ENCODE measurements around the gene PTPN2. TPM values are rescaled to one million over a fixed set of nuclear protein-coding genes. Genes with fewer than 3 reads are reported as not detected.
A peak's percentile ranks its signal among the peaks of the same experiment; 100 is the strongest.

The PTPN2 gene
- polyA plus RNA-seq, 3 donors from 2014 or later: 103 to 122 (median 117) TPM

- no peak for DNase-seq
- no peak overlapping the region for H3K4me3 Mint-ChIP-seq
Measured at GRCh38 chr18:12862467-12862866, 21.6 kb downstream of the PTPN2 start.

GRCh38 chr18:12861637-12862036 is 22.4 kb downstream of the PTPN2 start:
- H3K27ac Mint-ChIP-seq: peak overlapping the region; percentile 1 to 51 (median 12)
- peaks cover 0 to 9% (median 3%) of the 10 kb centered on the region in 3 donors for H3K36me3 Mint-ChIP-seq
- no peak for DNase-seq
- peaks cover 61 to 73% of the 10 kb centered on the region in 2 donors for H3K4me1 Mint-ChIP-seq
- H3K27me3 Mint-ChIP-seq (ENCODE audit: low read depth in 3 of 3): no peaks in the 10 kb centered on the region
- H3K4me3 Mint-ChIP-seq: no peak overlapping the region
- H3K9me3 Mint-ChIP-seq: no peaks in the 10 kb centered on the region

More at GRCh38 chr18:12862467-12862866, 21.6 kb downstream of the PTPN2 start:
- Mint-ChIP-seq H3K9me3 (no peaks in the 10 kb centered on the region), H3K36me3 (peaks cover 0 to 6% (median 1%) of the 10 kb centered on the region in 3 donors), H3K4me1 (peaks cover 56 to 70% of the 10 kb centered on the region in 2 donors), H3K27ac (peak overlapping the region in 4 of 6 donors; percentile 1 to 81 (median 40)), H3K27me3 (ENCODE audit: low read depth in 3 of 3) (no peaks in the 10 kb centered on the region)

- Mint-ChIP-seq H3K4me3 (no peak overlapping the region), H3K36me3 (peaks cover 0 to 16% (median 11%) of the 10 kb centered on the region in 3 donors), H3K4me1 (peaks cover 62 to 82% of the 10 kb centered on the region in 2 donors), H3K9me3 (no peaks in the 10 kb centered on the region), H3K27me3 (ENCODE audit: low read depth in 3 of 3) (peaks cover 0 to 3% (median 0%) of the 10 kb centered on the region in 3 donors), H3K27ac (peak overlapping the region in 1 of 6 donors; percentile 29)
- DNase-seq: no peak
Measured at GRCh38 chr18:12860530-12860929, 23.5 kb downstream of the PTPN2 start.

- no peaks in the 10 kb centered on the region for H3K9me3 Mint-ChIP-seq
- peak overlapping the region in 3 of 6 donors; percentile 0 to 86 (median 10) for H3K27ac Mint-ChIP-seq
- DNase-seq: no peak
- peaks cover 9 to 22% (median 17%) of the 10 kb centered on the region in 3 donors for H3K36me3 Mint-ChIP-seq
- peaks cover 0 to 5% (median 1%) of the 10 kb centered on the region in 3 donors for H3K27me3 Mint-ChIP-seq (ENCODE audit: low read depth in 3 of 3)
- H3K4me3 Mint-ChIP-seq: peak overlapping the region in 2 of 5 donors; percentile 3 to 34
- H3K4me1 Mint-ChIP-seq: peaks cover 64 to 86% of the 10 kb centered on the region in 2 donors
Measured at GRCh38 chr18:12858991-12859390, 25.0 kb downstream of the PTPN2 start.

- Mint-ChIP-seq H3K4me3 (no peak overlapping the region), H3K27ac (peak overlapping the region in 2 of 6 donors; percentile 20 to 28), H3K27me3 (ENCODE audit: low read depth in 3 of 3) (peaks cover 0 to 5% (median 1%) of the 10 kb centered on the region in 3 donors), H3K4me1 (peaks cover 60 to 86% of the 10 kb centered on the region in 2 donors), H3K9me3 (no peaks in the 10 kb centered on the region), H3K36me3 (peaks cover 14 to 28% (median 17%) of the 10 kb centered on the region in 3 donors)
- DNase-seq: no peak
Measured at GRCh38 chr18:12857991-12858544, 26.0 kb downstream of the PTPN2 start.

GRCh38 chr18:12857215-12857905 is 26.7 kb downstream of the PTPN2 start:
- H3K36me3 Mint-ChIP-seq: peaks cover 14 to 28% (median 22%) of the 10 kb centered on the region in 3 donors
- peak overlapping the region in 1 of 5 donors; percentile 34 for H3K4me3 Mint-ChIP-seq
- H3K4me1 Mint-ChIP-seq: peaks cover 59 to 86% of the 10 kb centered on the region in 2 donors
- H3K27me3 Mint-ChIP-seq (ENCODE audit: low read depth in 3 of 3): peaks cover 0 to 5% (median 1%) of the 10 kb centered on the region in 3 donors
- H3K27ac Mint-ChIP-seq: peak overlapping the region; percentile 7 to 55 (median 27)
- DNase-seq: no peak
- H3K9me3 Mint-ChIP-seq: no peaks in the 10 kb centered on the region

GRCh38 chr18:12855916-12856315 is 28.1 kb downstream of the PTPN2 start:
- Mint-ChIP-seq H3K9me3 (no peaks in the 10 kb centered on the region), H3K4me1 (peaks cover 51 to 82% of the 10 kb centered on the region in 2 donors), H3K27me3 (ENCODE audit: low read depth in 3 of 3) (peaks cover 0 to 5% (median 1%) of the 10 kb centered on the region in 3 donors), H3K4me3 (no peak overlapping the region), H3K27ac (peak overlapping the region in 3 of 6 donors; percentile 12 to 55 (median 33)), H3K36me3 (peaks cover 14 to 28% (median 26%) of the 10 kb centered on the region in 3 donors)
- DNase-seq: no peak

- H3K27ac Mint-ChIP-seq: peak overlapping the region in 3 of 6 donors; percentile 6 to 39 (median 37)
- no peak overlapping the region for H3K4me3 Mint-ChIP-seq
- peaks cover 23 to 30% (median 29%) of the 10 kb centered on the region in 3 donors for H3K36me3 Mint-ChIP-seq
- H3K27me3 Mint-ChIP-seq (ENCODE audit: low read depth in 3 of 3): peaks cover 0 to 5% (median 1%) of the 10 kb centered on the region in 3 donors
- H3K4me1 Mint-ChIP-seq: peaks cover 44 to 74% of the 10 kb centered on the region in 2 donors
- no peaks in the 10 kb centered on the region for H3K9me3 Mint-ChIP-seq
- no peak for DNase-seq
Measured at GRCh38 chr18:12852566-12853315, 31.3 kb downstream of the PTPN2 start.

- peaks cover 38 to 72% of the 10 kb centered on the region in 2 donors for H3K4me1 Mint-ChIP-seq
- H3K36me3 Mint-ChIP-seq: peaks cover 23 to 27% (median 24%) of the 10 kb centered on the region in 3 donors
- no peak for DNase-seq
- no peak overlapping the region for H3K4me3 Mint-ChIP-seq
- H3K27me3 Mint-ChIP-seq (ENCODE audit: low read depth in 3 of 3): peaks cover 0 to 5% (median 1%) of the 10 kb centered on the region in 3 donors
- H3K9me3 Mint-ChIP-seq: no peaks in the 10 kb centered on the region
- peak overlapping the region in 1 of 6 donors; percentile 37 for H3K27ac Mint-ChIP-seq
Measured at GRCh38 chr18:12851716-12852115, 32.3 kb downstream of the PTPN2 start.

- Mint-ChIP-seq H3K27me3 (ENCODE audit: low read depth in 3 of 3) (peaks cover 0 to 1% (median 0%) of the 10 kb centered on the region in 3 donors), H3K36me3 (peaks cover 13 to 19% (median 17%) of the 10 kb centered on the region in 3 donors), H3K4me3 (no peak overlapping the region), H3K4me1 (peaks cover 42 to 74% of the 10 kb centered on the region in 2 donors), H3K9me3 (no peaks in the 10 kb centered on the region), H3K27ac (peak overlapping the region in 1 of 6 donors; percentile 3)
- no peak for DNase-seq
Measured at GRCh38 chr18:12849548-12849947, 34.5 kb downstream of the PTPN2 start.

- H3K4me3 Mint-ChIP-seq: no peak overlapping the region
- H3K4me1 Mint-ChIP-seq: peaks cover 50 to 76% of the 10 kb centered on the region in 2 donors
- no peak for DNase-seq
- H3K9me3 Mint-ChIP-seq: no peaks in the 10 kb centered on the region
- peaks cover 0 to 1% (median 0%) of the 10 kb centered on the region in 3 donors for H3K27me3 Mint-ChIP-seq (ENCODE audit: low read depth in 3 of 3)
- peaks cover 10 to 13% (median 11%) of the 10 kb centered on the region in 3 donors for H3K36me3 Mint-ChIP-seq
- peak overlapping the region in 2 of 6 donors; percentile 25 to 49 for H3K27ac Mint-ChIP-seq
Measured at GRCh38 chr18:12848405-12848804, 35.6 kb downstream of the PTPN2 start.

GRCh38 chr18:12844391-12844790 is 39.6 kb downstream of the PTPN2 start:
- Mint-ChIP-seq H3K36me3 (peaks cover 0 to 6% (median 5%) of the 10 kb centered on the region in 3 donors), H3K4me3 (peak overlapping the region; percentile 10 to 59 (median 48)), H3K27ac (peak overlapping the region; percentile 69 to 89 (median 77)), H3K4me1 (peaks cover 76 to 89% of the 10 kb centered on the region in 2 donors), H3K9me3 (no peaks in the 10 kb centered on the region), H3K27me3 (ENCODE audit: low read depth in 3 of 3) (peaks cover 3 to 8% (median 5%) of the 10 kb centered on the region in 3 donors)
- no peak for DNase-seq
